ENCODE data around the gene HSD17B1.
"Not testable (repeated sequence)": the region's sequence is repeated elsewhere in the genome, so short reads cannot be mapped to it uniquely, and the experiment has no call there.

The HSD17B1 gene

GRCh38 chr17:42526031-42526444, 26.7 kb upstream of the HSD17B1 start:
- peak; percentile 93 for DNase-seq

- no peak for DNase-seq
Measured at GRCh38 chr17:42527932-42528331, 24.8 kb upstream of the HSD17B1 start.

- DNase-seq: no peak
Measured at GRCh38 chr17:42529061-42529460, 23.7 kb upstream of the HSD17B1 start.

- no peak for DNase-seq
Measured at GRCh38 chr17:42530952-42531454, 21.7 kb upstream of the HSD17B1 start.

- DNase-seq: peak; percentile 61
Measured at GRCh38 chr17:42531455-42532354, 21.0 kb upstream of the HSD17B1 start.

GRCh38 chr17:42535155-42536047, 17.3 kb upstream of the HSD17B1 start:
- no peak for DNase-seq

- peak; percentile 89 for DNase-seq
Measured at GRCh38 chr17:42536048-42536371, 16.7 kb upstream of the HSD17B1 start, which contains the start of gene NAGLU. Gene NAGLU, plus strand, starts transcription at chr17:42536241. Its CDS starts 32 bp downstream, at chr17:42536273.

GRCh38 chr17:42536372-42537155, 16.2 kb upstream of the HSD17B1 start:
- peak; percentile 82 for DNase-seq

- no peak for DNase-seq
Measured at GRCh38 chr17:42537156-42537805, 15.4 kb upstream of the HSD17B1 start.

- DNase-seq: no peak
Measured at GRCh38 chr17:42537826-42538451, 14.8 kb upstream of the HSD17B1 start.

- DNase-seq: no peak
Measured at GRCh38 chr17:42538482-42538881, 14.2 kb upstream of the HSD17B1 start.

GRCh38 chr17:42540558-42540957, 12.2 kb upstream of the HSD17B1 start:
- DNase-seq: not testable (repeated sequence)

- no peak for DNase-seq
Measured at GRCh38 chr17:42541041-42541833, 11.5 kb upstream of the HSD17B1 start.

GRCh38 chr17:42543190-42544079, 9.3 kb upstream of the HSD17B1 start:
- no peak for DNase-seq

- DNase-seq: no peak
Measured at GRCh38 chr17:42544874-42545283, 7.8 kb upstream of the HSD17B1 start.

GRCh38 chr17:42545755-42546505, 6.8 kb upstream of the HSD17B1 start:
- not testable (repeated sequence) for DNase-seq

GRCh38 chr17:42547001-42547461, 5.7 kb upstream of the HSD17B1 start:
- DNase-seq: no peak

- no peak for DNase-seq
Measured at GRCh38 chr17:42547698-42548069, 5.0 kb upstream of the HSD17B1 start.

Data from fibroblast of skin of back (primary cell).